NT2/D1 (cell line): ENCODE results near the gene SLC32A1.

Experiments
- DNase-seq: peaks from one replicate; pipeline ENCODE4 v3.0.0-alpha.2; 2011; ENCODE audit warnings: low read depth, low spot score
- H3K27me3 ChIP-seq: 2 replicates; pipeline ENCODE4 v1.6.0; 2011; ENCODE audit warnings: mild to moderate bottlenecking; ENCODE audit not compliant: insufficient read length, insufficient read depth
- H3K36me3 ChIP-seq: 2 replicates; pipeline ENCODE4 v1.6.1; 2011; ENCODE audit warnings: mild to moderate bottlenecking, low read length, mixed read lengths; ENCODE audit not compliant: insufficient read depth, insufficient read length
- H3K4me1 ChIP-seq: 2 replicates; pipeline ENCODE4 v1.5.1; 2011; ENCODE audit not compliant: insufficient read depth, insufficient read length
- H3K4me3 ChIP-seq: 2 replicates; pipeline ENCODE4 v1.5.1; 2011; ENCODE audit warnings: low read depth; ENCODE audit not compliant: insufficient read length
- H3K9ac ChIP-seq: 2 replicates; pipeline ENCODE4 v1.6.0; 2011; ENCODE audit warnings: low read depth; ENCODE audit not compliant: insufficient read length
- H3K9me3 ChIP-seq: 2 replicates; pipeline ENCODE4 v1.5.1; 2011; ENCODE audit warnings: mild to moderate bottlenecking, low read length; ENCODE audit not compliant: insufficient read depth
- SUZ12 ChIP-seq: IDR thresholded peaks from 2 replicates; pipeline ENCODE4 v1.6.1; 2011; ENCODE audit not compliant: insufficient read length, insufficient read depth; ENCODE audit errors: extremely low read depth
- YY1 ChIP-seq: IDR thresholded peaks from 2 replicates; pipeline ENCODE4 v1.6.1; 2011; ENCODE audit not compliant: insufficient read length, insufficient read depth
- ZNF274 ChIP-seq: IDR thresholded peaks from 2 replicates; pipeline ENCODE4 v1.6.1; 2011; ENCODE audit warnings: mild to moderate bottlenecking, low read depth, low read length

The SLC32A1 gene

DNA sequence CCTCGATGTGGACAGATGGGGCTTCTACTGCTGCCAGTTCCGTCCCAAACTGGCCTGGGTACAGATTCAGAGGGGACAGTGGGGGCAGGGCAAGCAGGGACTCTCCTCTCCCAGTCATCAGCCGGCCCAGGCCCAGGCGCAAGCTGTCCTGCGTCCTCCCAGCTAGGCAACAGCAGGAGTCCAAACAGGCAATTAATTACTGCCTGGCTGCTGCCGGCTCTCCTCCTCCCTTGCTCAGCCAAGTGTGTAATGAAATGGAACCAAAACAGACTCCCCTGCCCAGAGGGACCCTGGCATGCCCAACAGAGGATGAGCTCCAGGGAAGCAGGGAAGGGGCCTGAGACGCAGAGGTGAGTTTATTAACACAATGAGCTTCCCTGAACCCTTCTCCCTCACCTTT lies 17.8 kb upstream of the SLC32A1 start:
- no peak overlapping the region for H3K4me3 ChIP-seq
- H3K36me3 ChIP-seq: no peaks in the 10 kb centered on the region
- H3K4me1 ChIP-seq: peaks cover 10% of the 10 kb centered on the region
- DNase-seq: no peak
- H3K9me3 ChIP-seq: no peaks in the 10 kb centered on the region
- H3K27me3 ChIP-seq: peaks cover 7% of the 10 kb centered on the region
- H3K9ac ChIP-seq: peak overlapping the region; percentile 54
- TF ChIP-seq ZNF274 (no peak), SUZ12 (no peak)

DNA sequence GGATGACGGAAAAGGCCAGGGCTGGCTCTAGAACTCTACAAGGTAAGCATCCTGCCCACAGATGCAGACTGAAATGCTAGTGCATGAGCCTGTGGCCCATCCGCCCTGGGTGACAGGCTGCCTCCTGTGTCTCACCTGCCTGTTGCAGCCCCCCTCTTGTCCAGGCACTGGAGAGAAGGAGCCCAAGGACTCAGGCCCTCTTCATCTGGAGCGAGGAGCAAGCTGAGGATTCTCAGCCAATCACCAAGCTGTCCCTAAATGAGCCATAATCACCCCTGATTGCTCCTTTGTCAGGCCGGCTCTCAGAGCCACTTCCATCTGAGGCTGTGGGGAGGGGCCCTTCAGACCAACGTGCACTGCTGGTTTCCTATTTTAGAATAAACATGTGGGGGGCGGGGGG lies 10.0 kb upstream of the SLC32A1 start:
- peaks cover 31% of the 10 kb centered on the region for H3K27me3 ChIP-seq
- DNase-seq: peak; percentile 51

DNA sequence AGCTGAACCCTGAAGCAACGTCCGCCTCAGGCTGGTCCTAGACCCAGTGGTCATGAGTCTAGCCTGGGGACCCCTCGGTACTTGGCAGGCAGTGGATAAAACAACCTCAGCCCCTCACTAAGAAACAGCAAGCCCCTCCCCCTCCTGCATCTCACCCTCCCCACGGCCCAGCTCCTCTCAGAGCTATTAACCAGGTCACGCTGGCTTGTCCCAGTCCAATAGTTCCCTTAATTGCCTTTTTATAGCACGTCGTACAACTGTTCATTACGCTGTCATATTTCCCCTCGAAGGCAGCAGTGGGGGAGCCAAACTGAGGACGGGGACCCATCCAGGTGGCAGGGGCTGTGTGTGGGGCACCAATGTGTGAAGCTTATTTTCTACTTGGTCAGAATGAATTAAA lies 8.6 kb upstream of the SLC32A1 start:
- no peaks in the 10 kb centered on the region for H3K9me3 ChIP-seq
- no peaks in the 10 kb centered on the region for H3K36me3 ChIP-seq
- H3K4me1 ChIP-seq: peaks cover 9% of the 10 kb centered on the region
- TF ChIP-seq SUZ12 (no peak), ZNF274 (no peak), YY1 (no peak)
- H3K4me3 ChIP-seq: no peak overlapping the region
- no peak for DNase-seq
- H3K9ac ChIP-seq: no peak overlapping the region
- peaks cover 44% of the 10 kb centered on the region for H3K27me3 ChIP-seq

More for the DNA sequence above, 10.0 kb upstream of the SLC32A1 start:
- H3K9me3 ChIP-seq: no peaks in the 10 kb centered on the region
- peaks cover 10% of the 10 kb centered on the region for H3K4me1 ChIP-seq
- no peaks in the 10 kb centered on the region for H3K36me3 ChIP-seq
- no peak overlapping the region for H3K9ac ChIP-seq
- TF ChIP-seq YY1 (no peak), SUZ12 (no peak), ZNF274 (no peak)
- no peak overlapping the region for H3K4me3 ChIP-seq

DNA sequence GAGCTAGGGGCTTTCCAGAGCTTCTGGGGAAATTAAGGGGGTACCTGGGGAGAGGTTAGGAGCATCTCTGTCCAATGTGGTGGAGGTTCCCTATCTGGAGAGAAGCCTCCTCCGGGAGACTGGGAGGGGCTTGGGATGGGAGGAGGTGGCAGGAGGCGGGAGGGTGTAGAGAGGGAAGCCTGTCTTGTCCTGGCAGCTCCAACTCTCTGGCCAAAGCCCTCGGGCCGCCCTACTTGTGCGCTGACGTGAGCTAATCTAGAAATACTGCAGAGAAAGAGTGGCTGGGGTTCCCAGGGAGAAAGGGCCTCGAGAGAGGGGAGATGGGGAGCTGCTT lies 1.6 kb upstream of the SLC32A1 start:
- Histone ChIP-seq H3K4me1 (peaks cover 30% of the 10 kb centered on the region), H3K9ac (no peak overlapping the region), H3K36me3 (no peaks in the 10 kb centered on the region), H3K9me3 (no peaks in the 10 kb centered on the region; the same call in 1 of the 2 replicates), H3K4me3 (no peak overlapping the region), H3K27me3 (peaks cover 100% of the 10 kb centered on the region)
- TF ChIP-seq SUZ12 (no peak), ZNF274 (no peak), YY1 (no peak)
- DNase-seq: no peak

DNA sequence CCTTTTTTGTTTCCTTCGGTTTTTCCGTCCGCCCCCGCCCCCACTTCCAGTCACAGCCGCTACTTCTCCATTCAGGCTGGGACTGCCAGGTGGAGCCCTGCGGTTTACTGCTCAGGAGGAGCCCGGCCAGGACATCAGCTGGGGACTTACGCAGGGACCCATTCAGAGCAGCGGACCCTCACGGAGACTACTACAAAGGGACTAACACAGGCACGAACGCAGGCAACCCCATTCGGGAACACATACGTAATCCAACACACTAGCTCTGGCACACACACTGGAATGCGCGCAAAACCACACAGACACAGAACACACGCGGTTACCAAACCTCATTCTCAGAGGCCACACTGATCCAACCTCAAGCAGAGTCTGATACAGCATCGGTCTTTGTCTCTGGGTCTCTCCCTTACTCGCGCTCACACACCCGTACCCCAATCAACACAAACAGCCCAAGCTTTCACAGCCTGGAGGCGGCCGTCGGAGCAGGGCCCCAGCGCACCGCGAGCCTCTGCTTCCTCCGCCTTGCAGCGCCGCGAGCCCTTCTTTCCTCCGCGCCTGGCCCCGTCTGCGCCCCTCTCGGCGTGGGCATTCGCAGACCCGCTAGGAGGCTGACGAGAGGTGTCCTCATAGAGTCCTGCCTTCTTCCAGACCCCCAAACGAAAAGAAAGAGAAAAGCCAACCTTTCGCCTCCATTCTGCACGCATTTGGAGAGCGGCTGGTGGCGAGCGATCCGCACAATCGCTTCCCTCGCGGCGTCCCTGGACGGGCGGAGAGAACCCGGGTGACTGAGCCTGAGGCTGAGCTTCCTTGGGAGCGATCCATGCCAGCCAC lies 1.1 kb upstream of the SLC32A1 start:
- Histone ChIP-seq H3K36me3 (no peaks in the 10 kb centered on the region), H3K9me3 (no peaks in the 10 kb centered on the region; the same call in 1 of the 2 replicates), H3K4me1 (peaks cover 30% of the 10 kb centered on the region), H3K4me3 (peak overlapping the region; percentile 26), H3K9ac (peak overlapping the region; percentile 53), H3K27me3 (peaks cover 100% of the 10 kb centered on the region)
- TF ChIP-seq YY1 (no peak), ZNF274 (no peak), SUZ12 (no peak)
- no peak for DNase-seq

DNA sequence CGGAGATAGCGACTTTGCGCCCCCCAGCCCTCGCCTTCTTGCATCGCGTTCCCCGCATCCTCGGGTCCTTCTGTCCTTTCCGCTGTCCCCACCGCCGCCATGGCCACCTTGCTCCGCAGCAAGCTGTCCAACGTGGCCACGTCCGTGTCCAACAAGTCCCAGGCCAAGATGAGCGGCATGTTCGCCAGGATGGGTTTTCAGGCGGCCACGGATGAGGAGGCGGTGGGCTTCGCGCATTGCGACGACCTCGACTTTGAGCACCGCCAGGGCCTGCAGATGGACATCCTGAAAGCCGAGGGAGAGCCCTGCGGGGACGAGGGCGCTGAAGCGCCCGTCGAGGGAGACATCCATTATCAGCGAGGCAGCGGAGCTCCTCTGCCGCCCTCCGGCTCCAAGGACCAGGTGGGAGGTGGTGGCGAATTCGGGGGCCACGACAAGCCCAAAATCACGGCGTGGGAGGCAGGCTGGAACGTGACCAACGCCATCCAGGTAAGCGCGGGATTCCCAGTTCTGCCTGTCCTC lies 401 bp downstream of the SLC32A1 start:
- peaks cover 37% of the 10 kb centered on the region for H3K4me1 ChIP-seq
- peaks cover 100% of the 10 kb centered on the region for H3K27me3 ChIP-seq
- peak overlapping the region; percentile 37 for H3K9ac ChIP-seq
- no peaks in the 10 kb centered on the region; the same call in 1 of the 2 replicates for H3K9me3 ChIP-seq
- peak overlapping the region; percentile 23 for H3K4me3 ChIP-seq
- H3K36me3 ChIP-seq: no peaks in the 10 kb centered on the region
- TF ChIP-seq YY1 (no peak), SUZ12 (no peak), ZNF274 (no peak)
- no peak for DNase-seq

DNA sequence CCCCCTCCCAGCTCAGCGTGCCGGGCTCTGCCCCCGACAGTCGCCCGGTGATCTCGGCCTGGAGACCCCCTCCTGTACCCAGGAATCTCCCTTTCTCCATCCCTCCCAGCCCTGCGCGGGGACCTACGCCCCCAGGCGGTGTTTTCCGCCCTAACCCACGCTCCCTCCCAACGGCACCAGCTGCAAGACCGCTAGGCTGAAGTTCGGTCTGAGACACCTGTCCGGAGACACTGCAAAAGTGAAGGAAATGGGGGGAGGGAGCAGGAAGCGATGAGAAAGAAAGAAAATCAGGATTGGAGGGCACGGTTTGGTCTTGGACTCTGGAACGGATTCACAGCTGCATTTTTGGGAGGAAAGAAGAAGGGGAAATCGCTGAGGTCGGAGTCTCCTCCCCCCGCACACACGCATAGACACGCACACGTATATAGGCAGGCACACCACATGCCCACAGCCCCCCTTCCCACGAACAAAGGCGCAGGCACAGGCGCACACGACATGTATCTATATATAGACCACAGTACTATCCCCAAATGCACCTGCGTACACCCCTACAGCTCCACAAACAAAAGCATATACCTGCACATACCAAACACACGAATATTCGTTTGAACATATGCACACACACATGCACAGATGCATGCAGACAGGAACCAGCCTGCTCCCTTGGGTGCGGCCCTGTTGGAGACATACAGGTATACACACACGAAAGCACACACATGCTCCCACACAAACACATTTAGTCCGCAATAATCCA lies 1.0 kb downstream of the SLC32A1 start:
- Histone ChIP-seq H3K9me3 (no peaks in the 10 kb centered on the region; the same call in 1 of the 2 replicates), H3K27me3 (peaks cover 100% of the 10 kb centered on the region), H3K4me1 (peaks cover 39% of the 10 kb centered on the region), H3K36me3 (no peaks in the 10 kb centered on the region), H3K9ac (peak overlapping the region; percentile 37), H3K4me3 (peak overlapping the region; percentile 23)
- TF ChIP-seq ZNF274 (no peak), SUZ12 (no peak), YY1 (no peak)
- DNase-seq: no peak
